HepG2 (cell line): ENCODE data around the gene RBM23. TPM values are rescaled to one million over a fixed set of nuclear protein-coding genes. Genes with fewer than 3 reads are reported as not detected.

Experiments used
- DNMT3B ChIP-seq: conservative IDR thresholded peaks from 2 replicates; pipeline ENCODE4 v1.6.1; 2016; ENCODE audit warnings: missing biosample characterization, control low read depth
- FOXK2 ChIP-seq: fragments of 450-650 bp; IDR thresholded peaks from 2 replicates; pipeline ENCODE4 v1.6.1; 2016
- HNF4G ChIP-seq, 2 experiments: sonication (generic) in 1 of 2; formaldehyde crosslinking in 1 of 2; IDR thresholded peaks; 2 replicates each; pipeline versions ENCODE4 v1.4.0 to v1.6.1; 2011 to 2020; ENCODE audit warnings: borderline replicate concordance in 2 of 2, low read depth in 2 of 2, mild to moderate bottlenecking in 2 of 2, low read length in 1 of 2, missing genetic modification reagents in 1 of 2, moderate library complexity in 1 of 2
- HOXA9 ChIP-seq: sonication (generic); formaldehyde crosslinking; IDR thresholded peaks from 2 replicates; pipeline ENCODE4 v1.8.1; 2022; ENCODE audit warnings: missing genetic modification reagents, mild to moderate bottlenecking, moderate library complexity, borderline replicate concordance
- KDM4B ChIP-seq: sonication (generic); formaldehyde crosslinking; IDR thresholded peaks from 2 replicates; pipeline ENCODE4 v1.4.0; 2020; ENCODE audit warnings: missing genetic modification reagents
- MBD4 ChIP-seq: IDR thresholded peaks from 2 replicates; pipeline ENCODE4 v1.6.1; 2012; ENCODE audit warnings: low read length, inconsistent platforms, borderline replicate concordance
- NBN ChIP-seq: fragments of 450-650 bp; conservative IDR thresholded peaks from 2 replicates; pipeline ENCODE4 v1.6.1; 2017
- NCOA5 ChIP-seq: sonication (generic); formaldehyde crosslinking; IDR thresholded peaks from 2 replicates; pipeline ENCODE4 v1.4.0; 2020; ENCODE audit warnings: missing genetic modification reagents
- NR2C2 ChIP-seq: sonication (generic); formaldehyde crosslinking; IDR thresholded peaks from 2 replicates; pipeline ENCODE4 v1.4.0; 2020; ENCODE audit warnings: missing genetic modification reagents, mild to moderate bottlenecking, moderate library complexity, borderline replicate concordance
- NR3C1 ChIP-seq: sonication (generic); formaldehyde crosslinking; IDR thresholded peaks from 2 replicates; pipeline ENCODE4 v1.4.0; 2020; ENCODE audit warnings: missing genetic modification reagents
- ONECUT2 ChIP-seq: sonication (generic); formaldehyde crosslinking; IDR thresholded peaks from 2 replicates; pipeline ENCODE4 v1.4.0; 2020; ENCODE audit warnings: missing genetic modification reagents
- REXO4 ChIP-seq: sonication (generic); formaldehyde crosslinking; IDR thresholded peaks from 2 replicates; pipeline ENCODE4 v1.8.0; 2022; ENCODE audit warnings: missing genetic modification reagents, mild to moderate bottlenecking, borderline replicate concordance
- RFX3 ChIP-seq: IDR thresholded peaks from 2 replicates; pipeline ENCODE4 v1.6.1; 2016; ENCODE audit warnings: missing biosample characterization, missing genetic modification reagents
- TCF7L2 ChIP-seq: IDR thresholded peaks from 2 replicates; pipeline ENCODE4 v1.6.1; 2011; ENCODE audit warnings: mild to moderate bottlenecking, low read depth, low read length, moderate library complexity
- ZBTB3 ChIP-seq: sonication (generic); formaldehyde crosslinking; IDR thresholded peaks from 2 replicates; pipeline ENCODE4 v1.4.0; 2020; ENCODE audit warnings: low read depth, mild to moderate bottlenecking, moderate library complexity, missing genetic modification reagents, borderline replicate concordance
- ZFP82 ChIP-seq: sonication (generic); formaldehyde crosslinking; IDR thresholded peaks from 2 replicates; pipeline ENCODE4 v1.5.1; 2020; ENCODE audit warnings: mild to moderate bottlenecking, missing genetic modification reagents, borderline replicate concordance
- ZIK1 ChIP-seq: sonication (generic); formaldehyde crosslinking; IDR thresholded peaks from 2 replicates; pipeline ENCODE4 v1.5.0; 2020; ENCODE audit warnings: mild to moderate bottlenecking, low read depth, missing genetic modification reagents, borderline replicate concordance
- ZNF138 ChIP-seq: sonication (generic); formaldehyde crosslinking; IDR thresholded peaks from 2 replicates; pipeline ENCODE4 v1.5.0; 2020; ENCODE audit warnings: mild to moderate bottlenecking, low read depth, missing genetic modification reagents
- ZNF33A ChIP-seq: sonication (generic); formaldehyde crosslinking; IDR thresholded peaks from 2 replicates; pipeline ENCODE4 v1.5.1; 2020; ENCODE audit warnings: missing genetic modification reagents, mild to moderate bottlenecking, moderate library complexity, borderline replicate concordance
- ZNF737 ChIP-seq: sonication (generic); formaldehyde crosslinking; IDR thresholded peaks from 2 replicates; pipeline ENCODE4 v1.5.0; 2020; ENCODE audit warnings: missing genetic modification reagents, mild to moderate bottlenecking, borderline replicate concordance
- ZNF792 ChIP-seq: IDR thresholded peaks from 2 replicates; pipeline ENCODE4 v1.6.1; 2016
- ZNF879 ChIP-seq: sonication (generic); formaldehyde crosslinking; IDR thresholded peaks from 2 replicates; pipeline ENCODE4 v1.8.1; 2023; ENCODE audit warnings: missing genetic modification reagents
- ZNF883 ChIP-seq: sonication (generic); formaldehyde crosslinking; IDR thresholded peaks from 2 replicates; pipeline ENCODE4 v1.5.1; 2020; ENCODE audit warnings: mild to moderate bottlenecking, missing genetic modification reagents; ENCODE audit errors: not compliant biosample characterization
- ZSCAN9 ChIP-seq: IDR thresholded peaks from 2 replicates; pipeline ENCODE4 v1.6.1; 2016; ENCODE audit warnings: borderline replicate concordance
- polyA plus RNA-seq, 8 experiments: library from polyadenylated mRNA; depleted of rRNA in 3 of 8; stranded (reverse) in 7 of 8; unstranded in 1 of 8; fragments of >200 nt; fragmentation: Illumina TruSeq in 4 of 8; extraction: Trizol in 4 of 8; gene quantifications; 2 replicates each; pipeline versions ENCODE4 v1.2.1 to v1.2.3, GENCODE V29; 2011 to 2016; ENCODE audit warnings: low read depth in 4 of 8, missing spikeins in 1 of 8, mixed read lengths in 1 of 8; ENCODE audit not compliant: insufficient read depth in 1 of 8
- total RNA-seq, 5 experiments: library from RNA; depleted of rRNA; stranded (reverse); fragments of >200 nt; fragmentation: Illumina TruSeq; extraction: Trizol; gene quantifications; 2 replicates each; pipeline ENCODE4 v1.2.3, GENCODE V29; 2016; ENCODE audit warnings: low read depth in 1 of 5
- TF ChIP-seq, protein P1 (sequence below): sonication (generic); formaldehyde crosslinking; IDR thresholded peaks from 2 replicates; pipeline ENCODE4 v1.5.0; 2020; ENCODE audit warnings: missing genetic modification reagents
- TF ChIP-seq, protein P2 (sequence below): IDR thresholded peaks from 2 replicates; pipeline ENCODE4 v1.6.1; 2016; ENCODE audit warnings: missing compliant biosample characterization, missing genetic modification reagents, borderline replicate concordance
- TF ChIP-seq, protein P3 (sequence below): sonication (generic); formaldehyde crosslinking; IDR thresholded peaks from 2 replicates; pipeline ENCODE4 v1.5.0; 2020; ENCODE audit warnings: missing genetic modification reagents, mild to moderate bottlenecking, borderline replicate concordance

The RBM23 gene
- total and polyA plus RNA-seq, 2 of the 13 experiments (the other 11 are each of a cell fraction or from before 2014, with no cell fraction given): 1.5 to 2.1 TPM

DNA sequence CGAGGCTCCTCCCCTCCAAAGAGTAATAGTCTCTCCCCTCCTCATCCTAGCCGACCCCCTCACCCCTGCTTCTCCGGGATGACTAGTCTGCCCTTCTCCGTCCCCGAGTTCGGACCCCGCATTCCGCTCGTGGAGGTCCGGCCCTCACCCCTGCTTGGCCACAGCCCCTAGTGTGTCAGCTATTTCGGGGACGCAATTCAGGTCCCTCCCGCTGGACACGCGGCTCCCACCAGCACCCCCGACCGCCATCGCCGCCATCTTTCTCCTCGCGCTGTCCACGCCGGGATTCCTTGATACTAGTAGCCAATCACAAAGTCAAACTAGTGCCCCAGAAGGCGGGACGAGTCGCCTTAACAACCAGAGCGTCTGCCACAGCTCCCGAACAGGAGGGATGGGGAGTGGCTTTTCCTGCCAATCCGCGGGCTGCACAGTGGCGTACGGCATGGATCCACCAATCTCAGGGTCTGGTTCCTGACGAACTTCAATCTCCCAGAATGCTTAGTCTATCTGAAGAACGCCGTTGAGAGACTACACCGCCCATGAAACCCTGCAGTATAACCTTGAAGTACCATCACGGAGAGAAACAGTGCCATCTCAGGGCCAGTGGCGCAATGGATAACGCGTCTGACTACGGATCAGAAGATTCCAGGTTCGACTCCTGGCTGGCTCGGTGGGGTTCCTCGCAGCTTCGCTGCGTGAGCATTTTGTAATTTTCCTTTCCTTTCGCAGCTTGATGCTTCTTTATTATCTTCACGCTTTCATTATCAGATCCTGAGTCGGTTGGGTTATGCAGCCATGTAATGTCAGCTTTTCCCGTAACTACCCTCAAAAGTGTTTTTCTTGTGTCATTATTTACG lies 10.4 kb upstream of the RBM23 start, which contains the start of gene PRMT5 (continued):
- TF ChIP-seq, protein P1, sequence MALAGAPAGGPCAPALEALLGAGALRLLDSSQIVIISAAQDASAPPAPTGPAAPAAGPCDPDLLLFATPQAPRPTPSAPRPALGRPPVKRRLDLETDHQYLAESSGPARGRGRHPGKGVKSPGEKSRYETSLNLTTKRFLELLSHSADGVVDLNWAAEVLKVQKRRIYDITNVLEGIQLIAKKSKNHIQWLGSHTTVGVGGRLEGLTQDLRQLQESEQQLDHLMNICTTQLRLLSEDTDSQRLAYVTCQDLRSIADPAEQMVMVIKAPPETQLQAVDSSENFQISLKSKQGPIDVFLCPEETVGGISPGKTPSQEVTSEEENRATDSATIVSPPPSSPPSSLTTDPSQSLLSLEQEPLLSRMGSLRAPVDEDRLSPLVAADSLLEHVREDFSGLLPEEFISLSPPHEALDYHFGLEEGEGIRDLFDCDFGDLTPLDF (CRISPR knock-in tag): peak; percentile 86
- TF ChIP-seq ZBTB3 (CRISPR knock-in tag) (peak; percentile 88; the same call in 1 of the 2 replicates), NR3C1 (CRISPR knock-in tag) (0 out of 2 replicates have a peak, but pooled peaks have one; percentile 8), ZNF737 (CRISPR knock-in tag) (peak; percentile 85; the same call in 1 of the 2 replicates), ZNF879 (CRISPR knock-in tag) (peak; percentile 78), HOXA9 (CRISPR knock-in tag) (peak; percentile 94; the same call in 1 of the 2 replicates), RFX3 (peak; percentile 98), ZNF883 (CRISPR knock-in tag) (peak; percentile 99), HNF4G (IDR thresholded peaks at IDR 0.05; ENCODE audit: borderline replicate concordance, low read depth, low read length) (peak; percentile 60; the same call in 1 of the 2 replicates), HNF4G (CRISPR knock-in tag; IDR thresholded peaks at IDR 0.05; ENCODE audit: borderline replicate concordance, low read depth) (peak; percentile 21; the same call in 1 of the 2 replicates), KDM4B (CRISPR knock-in tag) (peak; percentile 98), FOXK2 (peak; percentile 35; the same call in 1 of the 2 replicates), ZIK1 (peak; percentile 97), ZFP82 (CRISPR knock-in tag) (no peak; the same call in 1 of the 2 replicates), NCOA5 (CRISPR knock-in tag) (no peak), NBN (no peak), MBD4 (no peak), NR2C2 (CRISPR knock-in tag) (peak; percentile 73; the same call in 1 of the 2 replicates), ZNF792 (CRISPR knock-in tag) (peak; percentile 99), DNMT3B (CRISPR knock-in tag) (peak; percentile 85), ZNF138 (CRISPR knock-in tag) (peak; percentile 58; the same call in 1 of the 2 replicates), ZSCAN9 (CRISPR knock-in tag) (peak; percentile 86), REXO4 (no peak), ONECUT2 (CRISPR knock-in tag) (peak; percentile 80), ZNF33A (CRISPR knock-in tag) (no peak), TCF7L2 (no peak)
- TF ChIP-seq, protein P2, sequence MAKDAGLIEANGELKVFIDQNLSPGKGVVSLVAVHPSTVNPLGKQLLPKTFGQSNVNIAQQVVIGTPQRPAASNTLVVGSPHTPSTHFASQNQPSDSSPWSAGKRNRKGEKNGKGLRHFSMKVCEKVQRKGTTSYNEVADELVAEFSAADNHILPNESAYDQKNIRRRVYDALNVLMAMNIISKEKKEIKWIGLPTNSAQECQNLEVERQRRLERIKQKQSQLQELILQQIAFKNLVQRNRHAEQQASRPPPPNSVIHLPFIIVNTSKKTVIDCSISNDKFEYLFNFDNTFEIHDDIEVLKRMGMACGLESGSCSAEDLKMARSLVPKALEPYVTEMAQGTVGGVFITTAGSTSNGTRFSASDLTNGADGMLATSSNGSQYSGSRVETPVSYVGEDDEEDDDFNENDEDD (CRISPR knock-in tag): peak; percentile 92
- TF ChIP-seq, protein P3, sequence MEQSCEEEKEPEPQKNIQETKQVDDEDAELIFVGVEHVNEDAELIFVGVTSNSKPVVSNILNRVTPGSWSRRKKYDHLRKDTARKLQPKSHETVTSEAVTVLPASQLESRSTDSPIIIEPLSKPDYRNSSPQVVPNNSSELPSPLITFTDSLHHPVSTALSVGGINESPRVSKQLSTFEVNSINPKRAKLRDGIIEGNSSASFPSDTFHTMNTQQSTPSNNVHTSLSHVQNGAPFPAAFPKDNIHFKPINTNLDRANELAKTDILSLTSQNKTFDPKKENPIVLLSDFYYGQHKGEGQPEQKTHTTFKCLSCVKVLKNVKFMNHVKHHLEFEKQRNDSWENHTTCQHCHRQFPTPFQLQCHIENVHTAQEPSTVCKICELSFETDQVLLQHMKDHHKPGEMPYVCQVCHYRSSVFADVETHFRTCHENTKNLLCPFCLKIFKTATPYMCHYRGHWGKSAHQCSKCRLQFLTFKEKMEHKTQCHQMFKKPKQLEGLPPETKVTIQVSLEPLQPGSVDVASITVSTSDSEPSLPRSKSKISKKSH (CRISPR knock-in tag): peak; percentile 99
